Urothelium cell line (cell line): ENCODE data around the gene EDEM1.
"Not testable (repeated sequence)": the region's sequence is repeated elsewhere in the genome, so short reads cannot be mapped to it uniquely, and the experiment has no call there.

Source experiments
- DNase-seq: peaks from one replicate; pipeline ENCODE4 v3.0.0; 2011; ENCODE audit warnings: low spot score, mixed read lengths
- FAIRE-seq: peaks from 2 replicates; lab custom pipeline; 2011; peaks lifted over from hg19 to GRCh38; lab: Jason Lieb, UNC

Gene EDEM1

GRCh38 chr3:5187156-5187919 lies at the start of gene EDEM1:
TSS of gene EDEM1 (plus strand) at chr3:5187707. CDS start at chr3:5187806, 99 bp downstream.
- DNase-seq (peak; percentile 100), FAIRE-seq (peak; percentile 93)

GRCh38 chr3:5138214-5138981 lies 49.1 kb upstream of the EDEM1 start:
- no peak for FAIRE-seq
- DNase-seq: no peak

- FAIRE-seq: no peak
- DNase-seq: no peak
These were observed 47.3 kb upstream of the EDEM1 start for GRCh38 chr3:5140230-5140621.

GRCh38 chr3:5140839-5141238 lies 46.7 kb upstream of the EDEM1 start:
- no peak for DNase-seq
- FAIRE-seq: no peak

GRCh38 chr3:5141760-5142159 lies 45.7 kb upstream of the EDEM1 start:
- DNase-seq: no peak
- no peak for FAIRE-seq

GRCh38 chr3:5143464-5143863 lies 44.0 kb upstream of the EDEM1 start:
- no peak for FAIRE-seq

GRCh38 chr3:5144316-5144994 lies 43.1 kb upstream of the EDEM1 start:
- FAIRE-seq (no peak), DNase-seq (no peak)

More at GRCh38 chr3:5143464-5143863, 44.0 kb upstream of the EDEM1 start:
- no peak for DNase-seq

- no peak for FAIRE-seq
- no peak for DNase-seq
These were observed 42.4 kb upstream of the EDEM1 start for GRCh38 chr3:5145120-5145519.

- DNase-seq, FAIRE-seq: not testable (repeated sequence)
These were observed 40.4 kb upstream of the EDEM1 start for GRCh38 chr3:5147152-5147551.

- DNase-seq: no peak
- FAIRE-seq: peak; percentile 23
These were observed 38.1 kb upstream of the EDEM1 start for GRCh38 chr3:5149306-5149880.

- DNase-seq: no peak
- no peak for FAIRE-seq
These were observed 35.9 kb upstream of the EDEM1 start for GRCh38 chr3:5151586-5151985.

GRCh38 chr3:5153074-5153473 lies 34.4 kb upstream of the EDEM1 start:
- no peak for FAIRE-seq
- no peak for DNase-seq

GRCh38 chr3:5155241-5155640 lies 32.3 kb upstream of the EDEM1 start:
- DNase-seq: no peak
- no peak for FAIRE-seq

- DNase-seq: no peak
- no peak for FAIRE-seq
These were observed 27.2 kb upstream of the EDEM1 start for GRCh38 chr3:5160321-5160720.

GRCh38 chr3:5160940-5161858 lies 26.3 kb upstream of the EDEM1 start:
- no peak for FAIRE-seq

GRCh38 chr3:5162102-5162501 lies 25.4 kb upstream of the EDEM1 start:
- DNase-seq (peak; percentile 19), FAIRE-seq (no peak)

More at GRCh38 chr3:5160940-5161858, 26.3 kb upstream of the EDEM1 start:
- DNase-seq: no peak

GRCh38 chr3:5165698-5166097 lies 21.8 kb upstream of the EDEM1 start:
- FAIRE-seq (no peak), DNase-seq (no peak)

- no peak for FAIRE-seq
- no peak for DNase-seq
These were observed 20.7 kb upstream of the EDEM1 start for GRCh38 chr3:5166846-5167245.

GRCh38 chr3:5168110-5168509 lies 19.4 kb upstream of the EDEM1 start:
- FAIRE-seq (peak; percentile 48), DNase-seq (no peak)

- no peak for FAIRE-seq
- no peak for DNase-seq
These were observed 17.7 kb upstream of the EDEM1 start for GRCh38 chr3:5169807-5170206.
